B cell (primary cell): Measurements from ENCODE around the gene CUL5.

Experiments
- EZH2 ChIP-seq: IDR thresholded peaks from 2 replicates; pipeline ENCODE4 v1.6.1; 2012; ENCODE audit warnings: borderline replicate concordance, low read depth, mild to moderate bottlenecking, moderate library complexity, low read length; ENCODE audit not compliant: insufficient read depth, poor library complexity, severe bottlenecking
- TF ChIP-seq, protein P1 (sequence below): fragments of 200-600 bp; IDR thresholded peaks from one replicate; pipeline ENCODE4 v1.8.0; 2022; ENCODE audit warnings: antibody characterized with exemption, mild to moderate bottlenecking

GRCh38 chr11:108097179-108097578 lies 88.5 kb downstream of the CUL5 start:
- TF ChIP-seq, protein P1, sequence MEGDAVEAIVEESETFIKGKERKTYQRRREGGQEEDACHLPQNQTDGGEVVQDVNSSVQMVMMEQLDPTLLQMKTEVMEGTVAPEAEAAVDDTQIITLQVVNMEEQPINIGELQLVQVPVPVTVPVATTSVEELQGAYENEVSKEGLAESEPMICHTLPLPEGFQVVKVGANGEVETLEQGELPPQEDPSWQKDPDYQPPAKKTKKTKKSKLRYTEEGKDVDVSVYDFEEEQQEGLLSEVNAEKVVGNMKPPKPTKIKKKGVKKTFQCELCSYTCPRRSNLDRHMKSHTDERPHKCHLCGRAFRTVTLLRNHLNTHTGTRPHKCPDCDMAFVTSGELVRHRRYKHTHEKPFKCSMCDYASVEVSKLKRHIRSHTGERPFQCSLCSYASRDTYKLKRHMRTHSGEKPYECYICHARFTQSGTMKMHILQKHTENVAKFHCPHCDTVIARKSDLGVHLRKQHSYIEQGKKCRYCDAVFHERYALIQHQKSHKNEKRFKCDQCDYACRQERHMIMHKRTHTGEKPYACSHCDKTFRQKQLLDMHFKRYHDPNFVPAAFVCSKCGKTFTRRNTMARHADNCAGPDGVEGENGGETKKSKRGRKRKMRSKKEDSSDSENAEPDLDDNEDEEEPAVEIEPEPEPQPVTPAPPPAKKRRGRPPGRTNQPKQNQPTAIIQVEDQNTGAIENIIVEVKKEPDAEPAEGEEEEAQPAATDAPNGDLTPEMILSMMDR = no peak
- no peak for TF ChIP-seq EZH2
